Activated naive CD4-positive, alpha-beta T cell treated with anti-CD3 and anti-CD28 coated beads for 36 hours (primary cell): ENCODE measurements around the gene UGGT1. TPM values are rescaled to one million over a fixed set of nuclear protein-coding genes. Genes with fewer than 3 reads are reported as not detected.

ENCODE experiments used
- CTCF ChIA-PET: fragments of 350-600 bp; sonication (Branson Sonifier 250); formaldehyde crosslinking; loops from one replicate; lab custom pipeline; 2021; ENCODE audit warnings: antibody characterized with exemption; lab: Charles Lee
- DNase-seq: peaks from one replicate; pipeline ENCODE4 v3.0.0-alpha.2; 2020
- H3K27ac Mint-ChIP-seq: one replicate; pipeline ENCODE4 v1.8.0; 2021; ENCODE audit warnings: mild to moderate bottlenecking, mixed read lengths
- H3K27me3 Mint-ChIP-seq: one replicate; pipeline ENCODE4 v1.8.0; 2021; ENCODE audit warnings: low read depth, mixed read lengths
- H3K36me3 Mint-ChIP-seq: one replicate; pipeline ENCODE4 v1.8.0; 2021; ENCODE audit warnings: low read depth, mixed read lengths
- H3K4me1 Mint-ChIP-seq: one replicate; pipeline ENCODE4 v1.8.0; 2021; ENCODE audit warnings: low read depth, mixed read lengths
- H3K4me3 Mint-ChIP-seq: one replicate; pipeline ENCODE4 v1.8.0; 2021; ENCODE audit warnings: mild to moderate bottlenecking, moderate library complexity, mixed read lengths
- H3K9me3 Mint-ChIP-seq: one replicate; pipeline ENCODE4 v1.8.0; 2021; ENCODE audit warnings: mixed read lengths
- intact Hi-C: fragments of 100-400 bp; cut with micrococcal nuclease; formaldehyde crosslinking; loops from one replicate; pipeline ENCODE4 v1.15.1; 2023
- total RNA-seq, 2 experiments: library from RNA; stranded (reverse); gene quantifications; one replicate each; pipeline ENCODE4 v1.2.3, GENCODE V29; 2021

The UGGT1 gene
- total RNA-seq, 2 experiments from 2014 or later, result 37.3 to 40.1 TPM

DNA sequence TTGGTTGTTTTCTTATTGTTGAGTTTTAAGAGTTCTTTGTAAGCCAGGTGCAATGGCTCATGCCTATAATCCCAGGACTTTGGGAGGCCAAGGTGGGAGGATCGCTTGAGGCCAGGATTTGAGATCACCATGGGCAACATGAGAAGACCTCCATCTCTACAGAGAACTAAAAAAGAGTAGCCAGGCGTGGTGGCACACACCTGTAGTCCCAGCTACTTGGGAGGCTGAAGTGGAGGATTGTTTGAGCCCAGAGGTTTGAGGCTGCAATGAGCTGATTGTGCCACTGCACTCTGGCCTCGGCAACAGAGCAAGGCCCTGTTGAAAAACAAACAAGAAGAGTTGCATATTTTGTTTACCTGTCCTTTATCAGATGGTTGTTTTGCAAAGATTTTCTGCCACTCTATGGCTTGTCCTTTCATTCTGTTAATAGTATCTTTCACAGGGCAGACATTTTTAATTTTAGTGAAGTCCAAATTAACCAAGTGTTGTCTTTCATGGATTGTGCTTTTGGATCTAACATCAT, 46.2 kb downstream of the UGGT1 start:
- DNase-seq, result no peak
- H3K36me3 Mint-ChIP-seq, result peaks cover 54% of the 10 kb centered on the region
- H3K9me3 Mint-ChIP-seq, result no peaks in the 10 kb centered on the region
- peaks cover 4% of the 10 kb centered on the region for H3K4me1 Mint-ChIP-seq
- no peak overlapping the region for H3K27ac Mint-ChIP-seq
- no peak overlapping the region for H3K4me3 Mint-ChIP-seq
- no peaks in the 10 kb centered on the region for H3K27me3 Mint-ChIP-seq
- intact Hi-C loops, result no loop called here
- CTCF ChIA-PET, result no interaction called here

DNA sequence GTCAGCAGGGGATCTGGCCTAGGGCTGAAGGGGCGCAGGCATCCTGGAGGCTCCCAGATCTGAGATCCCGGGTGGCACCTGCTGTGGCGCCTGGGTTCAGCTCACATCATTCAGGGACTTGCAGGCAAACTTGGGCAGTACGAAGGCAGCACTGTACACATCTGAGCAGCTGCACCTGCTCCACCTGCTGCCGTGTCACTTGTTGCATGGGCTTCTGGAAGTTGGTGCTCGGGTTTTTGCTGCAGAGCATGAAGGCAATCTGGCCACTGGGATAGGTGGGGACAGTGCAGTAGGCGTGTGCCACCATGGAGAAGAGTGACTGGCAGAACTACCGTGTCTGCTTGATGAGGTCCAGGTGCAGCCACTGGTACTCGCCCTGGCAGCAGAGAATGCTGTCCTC, 48.6 kb downstream of the UGGT1 start:
- intact Hi-C loops, result no loop called here
- Mint-ChIP-seq H3K36me3 (peaks cover 41% of the 10 kb centered on the region), H3K4me3 (no peak overlapping the region), H3K9me3 (no peaks in the 10 kb centered on the region), H3K27me3 (no peaks in the 10 kb centered on the region), H3K27ac (no peak overlapping the region), H3K4me1 (peaks cover 4% of the 10 kb centered on the region)
- DNase-seq, result no peak
- CTCF ChIA-PET, result no interaction called here

DNA sequence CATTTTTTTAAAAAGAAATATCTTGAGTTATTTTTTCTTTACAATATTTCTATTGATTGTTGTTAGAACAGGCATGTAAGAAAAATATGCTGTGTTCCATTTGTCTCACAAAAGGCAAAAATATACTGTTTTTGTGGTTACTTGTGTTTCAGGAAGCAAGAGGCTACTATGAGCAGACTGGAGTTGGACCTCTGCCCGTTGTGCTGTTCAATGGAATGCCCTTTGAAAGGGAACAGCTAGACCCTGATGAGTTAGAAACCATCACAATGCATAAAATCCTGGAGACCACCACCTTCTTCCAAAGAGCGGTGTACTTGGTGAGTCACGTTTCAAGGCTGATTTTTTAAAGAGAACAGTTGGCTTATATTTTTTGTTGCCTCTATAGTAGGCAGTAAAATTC, 54.7 kb downstream of the UGGT1 start:
- no peaks in the 10 kb centered on the region for H3K27me3 Mint-ChIP-seq
- no peak for DNase-seq
- H3K4me3 Mint-ChIP-seq, result no peak overlapping the region
- peaks cover 16% of the 10 kb centered on the region for H3K36me3 Mint-ChIP-seq
- H3K4me1 Mint-ChIP-seq, result no peaks in the 10 kb centered on the region
- no peaks in the 10 kb centered on the region for H3K9me3 Mint-ChIP-seq
- CTCF ChIA-PET, result no interaction called here
- intact Hi-C loops, result no loop called here
- H3K27ac Mint-ChIP-seq, result no peak overlapping the region

- H3K27me3 Mint-ChIP-seq, result no peaks in the 10 kb centered on the region
- CTCF ChIA-PET, result no interaction called here
- H3K4me3 Mint-ChIP-seq, result no peak overlapping the region
- H3K36me3 Mint-ChIP-seq, result peaks cover 25% of the 10 kb centered on the region
- DNase-seq, result no peak
- no peaks in the 10 kb centered on the region for H3K9me3 Mint-ChIP-seq
- H3K27ac Mint-ChIP-seq, result no peak overlapping the region
- intact Hi-C loops, result no loop called here
- no peaks in the 10 kb centered on the region for H3K4me1 Mint-ChIP-seq
These were observed 62.8 kb downstream of the UGGT1 start for GRCh38 chr2:128153786-128154185.

DNA sequence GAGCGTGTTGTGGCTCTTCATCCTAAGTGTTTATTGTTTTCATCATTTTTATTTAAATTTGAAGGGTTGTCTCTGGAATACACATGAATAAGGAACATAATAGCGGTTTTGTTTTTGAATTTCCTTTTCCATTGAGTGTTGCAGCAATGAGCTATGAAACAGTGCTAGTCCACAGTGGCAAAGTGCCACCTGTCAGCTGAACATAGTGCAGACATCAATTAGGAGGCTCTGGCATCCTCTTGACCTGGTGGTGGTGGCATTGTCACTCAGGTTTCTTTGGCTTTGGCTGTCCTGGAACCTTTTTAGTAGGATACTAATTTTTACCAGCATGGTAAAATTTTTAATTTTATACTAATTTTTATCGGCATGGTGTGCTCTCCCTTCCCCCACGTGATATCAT, 63.2 kb downstream of the UGGT1 start:
- no peak overlapping the region for H3K4me3 Mint-ChIP-seq
- no peaks in the 10 kb centered on the region for H3K27me3 Mint-ChIP-seq
- intact Hi-C loops, result no loop called here
- H3K4me1 Mint-ChIP-seq, result no peaks in the 10 kb centered on the region
- no peak for DNase-seq
- CTCF ChIA-PET, result interaction anchor here (0.6 kb wide), 1 partner anchor 146 kb away, joined by 3 read pairs; no protein-coding TSS in a partner anchor
- peaks cover 26% of the 10 kb centered on the region for H3K36me3 Mint-ChIP-seq
- no peaks in the 10 kb centered on the region for H3K9me3 Mint-ChIP-seq
- no peak overlapping the region for H3K27ac Mint-ChIP-seq

DNA sequence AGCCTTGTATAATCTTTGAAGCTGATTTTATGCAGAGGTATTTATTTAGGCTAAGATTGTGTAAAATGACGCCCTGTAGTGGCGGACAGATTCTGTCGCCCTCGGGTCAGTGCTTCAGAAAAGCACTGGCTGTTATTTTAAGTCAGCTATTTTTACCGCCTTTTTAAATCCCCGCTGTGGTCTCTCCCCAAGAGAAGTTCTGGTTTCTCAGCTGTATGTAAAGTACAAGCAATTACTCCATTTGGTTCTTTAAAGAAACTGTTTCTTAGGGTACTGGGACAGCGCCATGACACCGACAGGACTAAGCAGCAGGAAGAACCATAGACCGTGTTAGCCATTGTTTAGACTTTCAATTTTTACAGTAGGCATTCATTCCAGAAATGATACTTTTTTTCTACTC, 65.0 kb downstream of the UGGT1 start:
- H3K27me3 Mint-ChIP-seq, result no peaks in the 10 kb centered on the region
- H3K27ac Mint-ChIP-seq, result no peak overlapping the region
- H3K4me1 Mint-ChIP-seq, result no peaks in the 10 kb centered on the region
- H3K9me3 Mint-ChIP-seq, result no peaks in the 10 kb centered on the region
- H3K4me3 Mint-ChIP-seq, result no peak overlapping the region
- peaks cover 31% of the 10 kb centered on the region for H3K36me3 Mint-ChIP-seq
- intact Hi-C loops, result no loop called here
- CTCF ChIA-PET, result no interaction called here
- DNase-seq, result no peak

- H3K27ac Mint-ChIP-seq, result no peak overlapping the region
- CTCF ChIA-PET, result no interaction called here
These were observed 65.8 kb downstream of the UGGT1 start for GRCh38 chr2:128156812-128157211.

DNA sequence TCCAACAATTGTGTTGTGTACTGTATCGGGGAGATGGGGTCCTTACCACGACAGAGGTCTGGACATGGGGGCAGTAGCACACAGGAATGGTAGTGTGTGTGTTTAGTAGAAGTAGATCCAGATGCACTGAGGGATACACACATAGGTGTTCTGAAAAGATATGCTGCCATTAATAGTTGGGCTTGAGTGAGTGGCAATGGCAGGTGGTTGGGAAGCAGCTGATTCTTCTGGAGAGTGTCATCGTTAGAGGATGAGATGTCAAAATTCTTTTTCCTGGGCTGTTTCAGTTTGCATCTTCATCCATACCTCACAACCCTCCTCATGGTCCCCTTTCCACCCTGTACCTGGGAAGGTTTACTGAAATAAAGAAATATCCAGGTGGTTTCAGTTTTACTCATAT, 66.6 kb downstream of the UGGT1 start:
- intact Hi-C loops, result no loop called here
- no peaks in the 10 kb centered on the region for H3K9me3 Mint-ChIP-seq
- no peak overlapping the region for H3K4me3 Mint-ChIP-seq
- H3K4me1 Mint-ChIP-seq, result no peaks in the 10 kb centered on the region
- H3K36me3 Mint-ChIP-seq, result peaks cover 33% of the 10 kb centered on the region
- DNase-seq, result no peak
- H3K27me3 Mint-ChIP-seq, result no peaks in the 10 kb centered on the region
- no peak overlapping the region for H3K27ac Mint-ChIP-seq
- CTCF ChIA-PET, result no interaction called here

More at GRCh38 chr2:128156812-128157211, 65.8 kb downstream of the UGGT1 start:
- Mint-ChIP-seq H3K36me3 (peaks cover 31% of the 10 kb centered on the region), H3K9me3 (no peaks in the 10 kb centered on the region), H3K4me1 (no peaks in the 10 kb centered on the region), H3K27me3 (no peaks in the 10 kb centered on the region), H3K4me3 (no peak overlapping the region)
- DNase-seq, result no peak
- intact Hi-C loops, result no loop called here

- H3K4me3 Mint-ChIP-seq, result no peak overlapping the region
- H3K27ac Mint-ChIP-seq, result no peak overlapping the region
- DNase-seq, result no peak
- intact Hi-C loops, result no loop called here
- CTCF ChIA-PET, result no interaction called here
- H3K27me3 Mint-ChIP-seq, result no peaks in the 10 kb centered on the region
- no peaks in the 10 kb centered on the region for H3K4me1 Mint-ChIP-seq
- no peaks in the 10 kb centered on the region for H3K9me3 Mint-ChIP-seq
- peaks cover 33% of the 10 kb centered on the region for H3K36me3 Mint-ChIP-seq
These were observed 67.2 kb downstream of the UGGT1 start for GRCh38 chr2:128158176-128158575.

DNA sequence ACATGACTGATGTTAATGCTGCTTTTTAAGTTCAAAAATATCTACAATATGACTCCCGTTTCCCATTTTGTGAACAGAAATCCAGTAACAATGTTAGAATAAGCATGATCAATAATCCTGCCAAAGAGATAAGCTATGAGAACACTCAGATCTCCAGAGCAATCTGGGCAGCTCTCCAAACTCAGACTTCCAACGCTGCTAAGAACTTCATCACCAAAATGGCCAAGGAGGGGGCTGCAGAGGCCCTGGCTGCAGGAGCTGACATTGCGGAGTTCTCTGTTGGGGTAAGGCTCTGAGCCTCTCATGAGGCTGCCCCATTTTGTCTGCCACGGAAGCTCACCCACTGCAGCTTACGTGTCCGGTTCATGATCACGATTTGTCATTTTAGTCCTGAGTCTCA, 68.4 kb downstream of the UGGT1 start:
- no peak overlapping the region for H3K4me3 Mint-ChIP-seq
- H3K4me1 Mint-ChIP-seq, result no peaks in the 10 kb centered on the region
- no peaks in the 10 kb centered on the region for H3K9me3 Mint-ChIP-seq
- DNase-seq, result no peak
- no peaks in the 10 kb centered on the region for H3K27me3 Mint-ChIP-seq
- intact Hi-C loops, result no loop called here
- CTCF ChIA-PET, result interaction anchor here (0.6 to 0.7 kb wide), 2 partner anchors 17 to 26 kb away, joined by 3 read pairs; no protein-coding TSS in a partner anchor
- no peak overlapping the region for H3K27ac Mint-ChIP-seq
- H3K36me3 Mint-ChIP-seq, result peaks cover 33% of the 10 kb centered on the region

GRCh38 chr2:128160616-128161275, 69.7 kb downstream of the UGGT1 start:
- intact Hi-C loops, result no loop called here
- Mint-ChIP-seq H3K27me3 (no peaks in the 10 kb centered on the region), H3K27ac (no peak overlapping the region), H3K4me1 (no peaks in the 10 kb centered on the region), H3K9me3 (no peaks in the 10 kb centered on the region), H3K4me3 (no peak overlapping the region), H3K36me3 (peaks cover 30% of the 10 kb centered on the region)
- no peak for DNase-seq
- CTCF ChIA-PET, result no interaction called here

DNA sequence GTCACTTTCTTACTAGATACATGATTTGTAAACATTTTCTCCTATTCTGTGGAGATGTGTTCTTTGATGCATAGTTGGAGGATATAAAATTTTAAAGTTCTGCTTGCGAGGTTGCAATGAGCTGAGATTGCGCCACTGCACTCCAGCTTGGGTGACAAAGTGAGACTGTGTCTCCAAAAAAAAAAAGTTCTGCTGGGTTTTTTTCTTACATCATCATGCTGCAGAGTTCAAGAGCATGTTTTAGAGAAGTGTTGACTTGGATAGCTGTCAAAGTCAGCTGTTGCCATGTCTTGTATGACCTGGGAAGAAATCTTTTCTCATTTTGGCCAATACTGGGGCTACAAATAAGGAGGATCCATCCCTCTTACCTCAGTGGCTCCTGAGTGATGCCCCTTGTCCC, 71.3 kb downstream of the UGGT1 start:
- H3K9me3 Mint-ChIP-seq, result no peaks in the 10 kb centered on the region
- H3K27me3 Mint-ChIP-seq, result no peaks in the 10 kb centered on the region
- H3K4me1 Mint-ChIP-seq, result peaks cover under 1% of the 10 kb centered on the region
- no peak overlapping the region for H3K27ac Mint-ChIP-seq
- DNase-seq, result no peak
- H3K4me3 Mint-ChIP-seq, result no peak overlapping the region
- H3K36me3 Mint-ChIP-seq, result peaks cover 29% of the 10 kb centered on the region
- CTCF ChIA-PET, result no interaction called here
- intact Hi-C loops, result no loop called here

DNA sequence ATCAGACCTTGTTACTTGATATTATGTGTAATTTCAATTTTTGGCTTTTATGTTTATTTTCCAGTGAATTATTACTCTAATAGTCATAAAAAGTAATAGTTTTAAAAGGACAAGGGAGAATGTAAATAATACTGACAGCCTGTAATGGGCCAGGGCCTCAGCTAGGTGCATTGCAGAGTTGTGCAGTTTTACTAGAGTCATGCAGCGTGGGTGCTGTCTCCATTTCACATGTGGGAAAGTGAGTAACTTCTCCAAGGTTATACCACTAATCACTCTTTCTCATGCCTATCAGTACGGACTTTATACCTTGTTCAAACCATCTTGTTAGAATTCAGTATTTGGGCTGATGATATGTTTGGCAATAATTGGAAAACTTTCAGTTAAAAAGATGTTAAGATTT, 73.3 kb downstream of the UGGT1 start:
- intact Hi-C loops, result no loop called here
- DNase-seq, result no peak
- H3K27me3 Mint-ChIP-seq, result no peaks in the 10 kb centered on the region
- no peak overlapping the region for H3K4me3 Mint-ChIP-seq
- H3K4me1 Mint-ChIP-seq, result peaks cover 9% of the 10 kb centered on the region
- H3K27ac Mint-ChIP-seq, result no peak overlapping the region
- peaks cover 25% of the 10 kb centered on the region for H3K36me3 Mint-ChIP-seq
- CTCF ChIA-PET, result no interaction called here
- H3K9me3 Mint-ChIP-seq, result no peaks in the 10 kb centered on the region
